ENCODE data around the gene MRPL27. TPM values are rescaled to one million over a fixed set of nuclear protein-coding genes. Genes with fewer than 3 reads are reported as not detected.

Gene MRPL27
- 38.1 and 50.1 TPM in 2 replicates for total RNA-seq

DNA sequence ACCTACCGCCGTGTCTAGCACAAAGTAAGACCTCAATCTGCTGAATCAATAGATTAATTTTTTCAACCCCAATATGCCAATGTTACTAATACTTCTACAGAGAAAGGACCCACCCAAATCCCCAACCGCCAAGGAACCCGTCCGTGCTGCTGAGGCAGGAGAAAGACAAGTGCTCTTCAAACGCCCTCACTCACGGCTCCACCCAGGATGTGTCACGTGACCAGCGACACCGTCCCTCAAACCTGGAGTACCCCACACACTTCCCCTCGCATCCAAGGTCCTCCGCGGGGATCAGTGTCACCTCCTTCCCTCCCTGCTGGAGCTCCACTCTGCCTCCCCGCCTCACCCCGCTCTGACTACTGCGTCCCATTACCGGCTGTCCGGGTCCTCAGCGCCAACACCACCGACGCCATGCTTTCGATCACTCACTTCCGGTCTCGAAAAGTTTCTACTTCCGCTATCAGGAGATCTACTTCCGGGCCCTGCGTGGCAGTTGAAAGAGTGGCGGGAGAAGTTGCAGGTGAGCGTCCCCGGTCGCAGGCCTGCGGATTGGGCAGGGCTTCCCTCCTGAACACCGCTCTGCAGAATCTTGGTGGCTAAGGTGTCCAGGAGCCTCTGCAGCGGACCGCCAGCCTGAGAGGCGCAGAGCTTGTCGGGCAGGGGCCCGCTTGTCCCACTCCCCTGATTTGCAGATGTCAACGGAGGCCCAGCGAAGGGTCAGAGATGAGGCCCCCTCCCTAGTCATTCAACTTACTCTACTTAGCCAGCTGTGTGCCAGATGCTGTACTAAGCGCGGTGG lies at the start of gene MRPL27, which contains the start of gene EME1:
Gene MRPL27, minus strand, starts transcription at position 427 of the 799 bp plus-strand sequence. Its CDS starts 14 bp downstream, at position 413.
Gene EME1, plus strand, starts transcription at position 472 of the 799 bp plus-strand sequence. CDS start 1,980 bp downstream, outside the sequence.

DNA sequence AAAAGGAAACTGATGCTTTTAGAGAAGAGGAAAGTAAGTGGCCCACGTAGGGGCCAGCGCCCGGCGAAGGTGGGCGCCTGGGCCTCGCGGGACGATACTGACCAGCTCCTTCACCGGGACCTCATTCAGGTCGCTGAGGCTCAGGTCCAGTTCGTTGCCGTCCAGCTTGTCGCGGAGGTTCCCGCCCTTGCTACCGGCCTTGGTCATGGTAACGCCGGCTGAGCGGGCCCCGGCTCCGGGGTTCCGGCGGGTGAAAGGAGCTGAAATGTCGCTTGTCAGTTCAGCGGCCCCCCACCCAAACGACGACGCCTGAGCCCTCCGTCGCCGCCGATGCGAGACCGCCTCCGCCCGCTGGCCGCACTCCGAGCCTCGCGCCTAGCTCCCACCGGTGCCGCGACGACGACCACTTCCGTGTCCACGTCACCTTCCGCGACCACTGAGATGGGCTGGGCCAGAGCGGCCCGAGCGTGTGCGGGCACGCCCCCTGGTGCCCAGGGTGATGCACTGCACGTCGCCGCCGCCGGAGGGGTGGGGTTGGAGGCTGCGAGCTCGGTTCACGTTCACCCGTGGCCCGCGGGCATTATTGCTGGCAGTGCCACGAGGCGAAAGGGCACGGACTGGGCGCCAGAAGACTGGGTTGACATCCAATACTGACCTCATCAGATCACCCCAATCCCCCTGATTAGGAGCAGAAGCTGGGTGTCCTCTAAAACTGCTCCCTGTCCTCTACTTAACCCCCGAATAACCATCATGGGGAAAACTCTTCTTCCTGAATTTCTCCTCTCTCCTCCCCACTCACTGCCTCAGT lies 24.3 kb upstream of the MRPL27 start, which contains the start of gene LRRC59:
Gene LRRC59, minus strand, starts transcription at position 413 of the 808 bp plus-strand sequence. Its CDS starts 206 bp downstream, at position 207.

DNA sequence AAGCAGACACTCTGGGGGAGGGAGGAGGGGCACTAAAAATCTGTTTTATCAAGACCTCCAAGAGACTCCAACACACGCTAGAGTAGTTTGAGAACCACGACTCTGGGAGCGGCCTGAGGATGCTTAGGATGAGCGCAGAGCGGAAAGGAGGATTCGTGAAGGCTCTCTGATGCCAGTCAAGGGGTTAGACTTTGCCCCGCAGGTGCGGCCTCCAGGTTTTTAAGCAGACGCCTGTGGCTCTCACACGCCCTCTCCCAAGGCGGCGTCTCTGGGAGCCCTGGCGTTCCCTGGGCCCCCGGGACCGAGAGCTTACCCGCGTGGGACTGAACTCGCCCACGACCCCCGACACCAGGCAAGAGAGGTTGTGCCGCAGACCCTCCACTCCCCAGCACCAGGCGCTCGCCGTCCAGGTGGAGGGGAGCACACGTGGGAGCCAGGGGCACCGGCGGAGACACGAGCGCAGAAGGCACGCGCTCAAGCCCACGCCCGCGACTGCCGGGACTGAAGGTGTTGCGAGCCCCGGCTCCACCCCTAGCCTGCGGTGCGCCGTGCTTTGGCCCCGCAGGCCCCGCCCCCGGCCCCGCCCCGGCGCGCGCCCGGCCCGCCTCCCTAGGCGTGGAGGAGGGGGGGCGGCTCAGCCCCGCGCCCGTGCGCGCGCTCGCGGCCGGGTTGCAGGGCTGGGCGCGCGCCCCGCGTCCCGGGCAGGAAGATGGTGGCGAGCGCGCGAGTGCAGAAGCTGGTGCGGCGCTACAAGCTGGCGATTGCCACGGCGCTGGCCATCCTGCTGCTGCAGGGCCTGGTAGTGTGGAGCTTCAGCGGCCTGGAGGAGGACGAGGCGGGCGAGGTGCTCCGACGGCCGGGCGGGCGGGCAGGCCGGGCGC lies 27.3 kb downstream of the MRPL27 start, which contains the start of gene XYLT2:
Gene XYLT2, plus strand, starts transcription at position 695 of the 881 bp plus-strand sequence. Its CDS starts 15 bp downstream, at position 710.

Small RNA genes lying within 50 kb of the gene (small RNA-seq; reads per million reads assigned to genes)
- gene RF00019 = not detected

Other genes starting within 250 kb of the MRPL27 start
- gene SAMD14, start 243.0 kb downstream of the MRPL27 start, total RNA-seq = 0.43 and 0.79 TPM in 2 replicates
- gene PPP1R9B, start 222.5 kb downstream of the MRPL27 start, total RNA-seq = 38.3 and 56.1 TPM in 2 replicates
- gene SGCA, start 207.2 kb downstream of the MRPL27 start, total RNA-seq = 0.11 and 1.6 TPM in 2 replicates
- 2,103 and 2,834 TPM in 2 replicates for gene COL1A1, start 171.6 kb downstream of the MRPL27 start, total RNA-seq
- 0.39 and 1.2 TPM in 2 replicates for gene TMEM92, start 98.7 kb downstream of the MRPL27 start, total RNA-seq
- gene XYLT2, start 27.1 kb downstream of the MRPL27 start, total RNA-seq = 48.3 and 56.2 TPM in 2 replicates
- gene EME1, start within 50 bp of the MRPL27 start, total RNA-seq = 1.2 and 2.4 TPM in 2 replicates
- gene LRRC59, start 24.3 kb upstream of the MRPL27 start, total RNA-seq = 80.9 and 216 TPM in 2 replicates
- 134 and 168 TPM in 2 replicates for gene ACSF2, start 53.0 kb upstream of the MRPL27 start, total RNA-seq
- gene CHAD, start 95.7 kb upstream of the MRPL27 start, total RNA-seq = not detected in 2 replicates
- gene RSAD1, start 105.7 kb upstream of the MRPL27 start, total RNA-seq = 18.8 and 23.9 TPM in 2 replicates
- 0.11 and 2.0 TPM in 2 replicates for gene MYCBPAP, start 135.3 kb upstream of the MRPL27 start, total RNA-seq
- 40.0 and 57.5 TPM in 2 replicates for gene EPN3, start 159.6 kb upstream of the MRPL27 start, total RNA-seq
- gene SPATA20, start 174.0 kb upstream of the MRPL27 start, total RNA-seq = 59.0 and 78.1 TPM in 2 replicates
- under 0.01 TPM in 1 of 2 replicates, not detected in the other for gene CACNA1G, start 187.5 kb upstream of the MRPL27 start, total RNA-seq